Omental fat pad (tissue), 4 donors: ENCODE results near the gene CACNA1D. TPM values are rescaled to one million over a fixed set of nuclear protein-coding genes. Genes with fewer than 3 reads are reported as not detected.
A peak's percentile ranks its signal among the peaks of the same experiment; 100 is the strongest.

Experiments
- ATAC-seq: fragments of 150-250 bp; one replicate; pipeline ENCODE4 v1.9.1; 2016; ENCODE audit warnings: mild to moderate bottlenecking, moderate library complexity; ENCODE audit not compliant: low FRiP score
- DNase-seq: peaks from one replicate; pipeline ENCODE4 v3.0.0-alpha.2; 2019; ENCODE audit warnings: low spot score
- CTCF ChIP-seq, 3 donors: fragments of 450-650 bp; IDR thresholded peaks; one replicate each; pipeline ENCODE4 v1.5.1; 2016 to 2017; ENCODE audit warnings: antibody characterized with exemption in 3 of 3, mild to moderate bottlenecking in 3 of 3, moderate library complexity in 2 of 3
- total RNA-seq, 4 donors: library from RNA; depleted of rRNA; stranded (reverse); fragments of >200 nt; gene quantifications; one replicate each; pipeline ENCODE4 v1.1.0, GENCODE V29; 2016

CACNA1D gene
- total RNA-seq, 4 donors from 2014 or later, result 0.24 to 1.8 (median 0.74) TPM

GRCh38 chr3:53590606-53591005 lies 96.2 kb downstream of the CACNA1D start:
- no peak for ATAC-seq
- TF ChIP-seq CTCF (IDR thresholded peaks at IDR 0.05), result no peak
- no peak for DNase-seq

GRCh38 chr3:53591646-53592045 lies 97.2 kb downstream of the CACNA1D start:
- no peak for TF ChIP-seq CTCF (IDR thresholded peaks at IDR 0.05)
- ATAC-seq (no peak), DNase-seq (no peak)

- TF ChIP-seq CTCF (IDR thresholded peaks at IDR 0.05), result no peak
- DNase-seq (no peak), ATAC-seq (no peak)
These were observed 98.5 kb downstream of the CACNA1D start for GRCh38 chr3:53592862-53593261.

GRCh38 chr3:53593611-53594010 lies 99.2 kb downstream of the CACNA1D start:
- no peak for TF ChIP-seq CTCF (IDR thresholded peaks at IDR 0.05)
- ATAC-seq (no peak), DNase-seq (no peak)

GRCh38 chr3:53594276-53594675 lies 99.9 kb downstream of the CACNA1D start:
- TF ChIP-seq CTCF (IDR thresholded peaks at IDR 0.05), result no peak
- DNase-seq (no peak), ATAC-seq (no peak)

GRCh38 chr3:53595660-53596059 lies 101.2 kb downstream of the CACNA1D start:
- TF ChIP-seq CTCF (IDR thresholded peaks at IDR 0.05), result no peak
- no peak for ATAC-seq
- DNase-seq, result no peak

GRCh38 chr3:53597136-53597915 lies 102.9 kb downstream of the CACNA1D start:
- DNase-seq, result no peak
- TF ChIP-seq CTCF (IDR thresholded peaks at IDR 0.05), result no peak
- ATAC-seq, result peak; percentile 41
